TTC549 (cell line): ENCODE measurements around the gene ZNF200.
"Not testable (repeated sequence)": the region's sequence is repeated elsewhere in the genome, so short reads cannot be mapped to it uniquely, and the experiment has no call there.

ENCODE experiments used
- FAIRE-seq: peaks from 2 replicates; lab custom pipeline; 2012; peaks lifted over from hg19 to GRCh38; lab: Jason Lieb, UNC

ZNF200 gene

GRCh38 chr16:3234857-3235561, at the start of gene ZNF200:
ZNF200 (minus strand) TSS chr16:3235158; CDS start chr16:3233755, 1,403 bp downstream.
- FAIRE-seq = no peak

- no peak for FAIRE-seq
Measured at GRCh38 chr16:3283543-3284447, 48.8 kb upstream of the ZNF200 start.

- peak; percentile 90 for FAIRE-seq
Measured at GRCh38 chr16:3282730-3283542, 48.0 kb upstream of the ZNF200 start, which contains the start of gene ZNF263. ZNF263 (plus strand) TSS chr16:3283491; CDS start chr16:3283819, 328 bp downstream.

- FAIRE-seq = no peak
Measured at GRCh38 chr16:3282103-3282729, 47.3 kb upstream of the ZNF200 start.

GRCh38 chr16:3281222-3281820, 46.4 kb upstream of the ZNF200 start:
- FAIRE-seq = no peak

- no peak for FAIRE-seq
Measured at GRCh38 chr16:3276679-3277078, 41.7 kb upstream of the ZNF200 start.

GRCh38 chr16:3274947-3275346, 40.0 kb upstream of the ZNF200 start:
- FAIRE-seq = no peak

- FAIRE-seq = no peak
Measured at GRCh38 chr16:3274490-3274889, 39.5 kb upstream of the ZNF200 start.

GRCh38 chr16:3271281-3271680, 36.3 kb upstream of the ZNF200 start:
- not testable (repeated sequence) for FAIRE-seq

- FAIRE-seq = not testable (repeated sequence)
Measured at GRCh38 chr16:3270718-3271117, 35.8 kb upstream of the ZNF200 start.

- FAIRE-seq = no peak
Measured at GRCh38 chr16:3268294-3268693, 33.3 kb upstream of the ZNF200 start.

GRCh38 chr16:3266873-3267537, 32.0 kb upstream of the ZNF200 start:
- FAIRE-seq = no peak

- peak; percentile 62 for FAIRE-seq
Measured at GRCh38 chr16:3264137-3265036, 29.4 kb upstream of the ZNF200 start.

- FAIRE-seq = no peak
Measured at GRCh38 chr16:3262517-3262916, 27.6 kb upstream of the ZNF200 start.

- no peak for FAIRE-seq
Measured at GRCh38 chr16:3259836-3260235, 24.9 kb upstream of the ZNF200 start.

- FAIRE-seq = no peak
Measured at GRCh38 chr16:3256866-3257465, 22.0 kb upstream of the ZNF200 start.

- FAIRE-seq = no peak
Measured at GRCh38 chr16:3256146-3256865, 21.3 kb upstream of the ZNF200 start, which contains the start of gene MEFV. MEFV (minus strand) TSS chr16:3256633; CDS start chr16:3256587, 46 bp downstream.

GRCh38 chr16:3254309-3254708, 19.4 kb upstream of the ZNF200 start:
- no peak for FAIRE-seq

GRCh38 chr16:3252967-3253366, 18.0 kb upstream of the ZNF200 start:
- FAIRE-seq = no peak
